GM12878 (cell line): ENCODE measurements around the gene FAM24B. TPM values are rescaled to one million over a fixed set of nuclear protein-coding genes. Genes with fewer than 3 reads are reported as not detected.

Source experiments
- ELK1 ChIP-seq: IDR thresholded peaks from 2 replicates; pipeline ENCODE4 v1.6.1; 2012; ENCODE audit warnings: low read depth, low read length, improper control_type of control experiment
- PML ChIP-seq: IDR thresholded peaks from 2 replicates; pipeline ENCODE4 v1.6.1; 2012; ENCODE audit warnings: low read length, inconsistent platforms
- POLR2AphosphoS5 ChIP-seq: IDR thresholded peaks from 2 replicates; pipeline ENCODE4 v1.6.1; 2011; ENCODE audit warnings: mild to moderate bottlenecking, low read length, inconsistent platforms
- SP1 ChIP-seq: IDR thresholded peaks from one replicate; pipeline ENCODE4 v1.6.1; 2011; ENCODE audit warnings: low read depth, low read length
- polyA plus RNA-seq, 11 experiments: library from polyadenylated mRNA; depleted of rRNA in 4 of 11; unstranded in 6 of 11; stranded (reverse) in 5 of 11; fragments of >200 nt; fragmentation: Nextera tagmentation in 4 of 11; fragmentation: Illumina TruSeq in 1 of 11; extraction: Ambion mirVana in 4 of 11; extraction: Trizol in 1 of 11; gene quantifications; 1 replicate in 1 of 11; 2 replicates in 10 of 11; pipeline versions ENCODE4 v1.2.1 to v1.2.3, GENCODE V29; 2011 to 2016; ENCODE audit warnings: inconsistent platforms in 2 of 11, missing spikeins in 2 of 11, low read depth in 1 of 11
- total RNA-seq, 4 experiments: library from RNA; depleted of rRNA in 3 of 4; stranded (reverse); fragments of >200 nt in 3 of 4; fragmentation: Illumina TruSeq in 1 of 4; extraction: Trizol in 1 of 4; gene quantifications; 2 replicates each; pipeline versions ENCODE4 v1.2.1 to v1.2.3, GENCODE V29; 2013 to 2021
- TF ChIP-seq, protein P1 (sequence below): fragments of 450-650 bp; formaldehyde crosslinking; IDR thresholded peaks from 2 replicates; pipeline ENCODE4 v1.4.0; 2020; ENCODE audit warnings: mild to moderate bottlenecking, moderate library complexity
- TF ChIP-seq, protein P2 (sequence below): IDR thresholded peaks from 2 replicates; pipeline ENCODE4 v1.6.1; 2012; ENCODE audit warnings: mild to moderate bottlenecking, low read depth, low read length

The FAM24B gene
- total and polyA plus RNA-seq, 10 of the 15 experiments (the other 5 are each of a cell fraction or from before 2014, with no cell fraction given): 4.8 to 15.3 (median 7.2) TPM

GRCh38 chr10:122814493-122814892 is 64.9 kb downstream of the FAM24B start (continued):
- TF ChIP-seq, protein P1, sequence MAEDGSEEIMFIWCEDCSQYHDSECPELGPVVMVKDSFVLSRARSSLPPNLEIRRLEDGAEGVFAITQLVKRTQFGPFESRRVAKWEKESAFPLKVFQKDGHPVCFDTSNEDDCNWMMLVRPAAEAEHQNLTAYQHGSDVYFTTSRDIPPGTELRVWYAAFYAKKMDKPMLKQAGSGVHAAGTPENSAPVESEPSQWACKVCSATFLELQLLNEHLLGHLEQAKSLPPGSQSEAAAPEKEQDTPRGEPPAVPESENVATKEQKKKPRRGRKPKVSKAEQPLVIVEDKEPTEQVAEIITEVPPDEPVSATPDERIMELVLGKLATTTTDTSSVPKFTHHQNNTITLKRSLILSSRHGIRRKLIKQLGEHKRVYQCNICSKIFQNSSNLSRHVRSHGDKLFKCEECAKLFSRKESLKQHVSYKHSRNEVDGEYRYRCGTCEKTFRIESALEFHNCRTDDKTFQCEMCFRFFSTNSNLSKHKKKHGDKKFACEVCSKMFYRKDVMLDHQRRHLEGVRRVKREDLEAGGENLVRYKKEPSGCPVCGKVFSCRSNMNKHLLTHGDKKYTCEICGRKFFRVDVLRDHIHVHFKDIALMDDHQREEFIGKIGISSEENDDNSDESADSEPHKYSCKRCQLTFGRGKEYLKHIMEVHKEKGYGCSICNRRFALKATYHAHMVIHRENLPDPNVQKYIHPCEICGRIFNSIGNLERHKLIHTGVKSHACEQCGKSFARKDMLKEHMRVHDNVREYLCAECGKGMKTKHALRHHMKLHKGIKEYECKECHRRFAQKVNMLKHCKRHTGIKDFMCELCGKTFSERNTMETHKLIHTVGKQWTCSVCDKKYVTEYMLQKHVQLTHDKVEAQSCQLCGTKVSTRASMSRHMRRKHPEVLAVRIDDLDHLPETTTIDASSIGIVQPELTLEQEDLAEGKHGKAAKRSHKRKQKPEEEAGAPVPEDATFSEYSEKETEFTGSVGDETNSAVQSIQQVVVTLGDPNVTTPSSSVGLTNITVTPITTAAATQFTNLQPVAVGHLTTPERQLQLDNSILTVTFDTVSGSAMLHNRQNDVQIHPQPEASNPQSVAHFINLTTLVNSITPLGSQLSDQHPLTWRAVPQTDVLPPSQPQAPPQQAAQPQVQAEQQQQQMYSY: no peak
- TF ChIP-seq ELK1 (no peak), POLR2AphosphoS5 (no peak), PML (no peak), SP1 (no peak)
- TF ChIP-seq, protein P2, sequence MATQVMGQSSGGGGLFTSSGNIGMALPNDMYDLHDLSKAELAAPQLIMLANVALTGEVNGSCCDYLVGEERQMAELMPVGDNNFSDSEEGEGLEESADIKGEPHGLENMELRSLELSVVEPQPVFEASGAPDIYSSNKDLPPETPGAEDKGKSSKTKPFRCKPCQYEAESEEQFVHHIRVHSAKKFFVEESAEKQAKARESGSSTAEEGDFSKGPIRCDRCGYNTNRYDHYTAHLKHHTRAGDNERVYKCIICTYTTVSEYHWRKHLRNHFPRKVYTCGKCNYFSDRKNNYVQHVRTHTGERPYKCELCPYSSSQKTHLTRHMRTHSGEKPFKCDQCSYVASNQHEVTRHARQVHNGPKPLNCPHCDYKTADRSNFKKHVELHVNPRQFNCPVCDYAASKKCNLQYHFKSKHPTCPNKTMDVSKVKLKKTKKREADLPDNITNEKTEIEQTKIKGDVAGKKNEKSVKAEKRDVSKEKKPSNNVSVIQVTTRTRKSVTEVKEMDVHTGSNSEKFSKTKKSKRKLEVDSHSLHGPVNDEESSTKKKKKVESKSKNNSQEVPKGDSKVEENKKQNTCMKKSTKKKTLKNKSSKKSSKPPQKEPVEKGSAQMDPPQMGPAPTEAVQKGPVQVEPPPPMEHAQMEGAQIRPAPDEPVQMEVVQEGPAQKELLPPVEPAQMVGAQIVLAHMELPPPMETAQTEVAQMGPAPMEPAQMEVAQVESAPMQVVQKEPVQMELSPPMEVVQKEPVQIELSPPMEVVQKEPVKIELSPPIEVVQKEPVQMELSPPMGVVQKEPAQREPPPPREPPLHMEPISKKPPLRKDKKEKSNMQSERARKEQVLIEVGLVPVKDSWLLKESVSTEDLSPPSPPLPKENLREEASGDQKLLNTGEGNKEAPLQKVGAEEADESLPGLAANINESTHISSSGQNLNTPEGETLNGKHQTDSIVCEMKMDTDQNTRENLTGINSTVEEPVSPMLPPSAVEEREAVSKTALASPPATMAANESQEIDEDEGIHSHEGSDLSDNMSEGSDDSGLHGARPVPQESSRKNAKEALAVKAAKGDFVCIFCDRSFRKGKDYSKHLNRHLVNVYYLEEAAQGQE: no peak
